Breast epithelium (tissue), 4 donors: ENCODE data around the gene GDPD5. TPM values are rescaled to one million over a fixed set of nuclear protein-coding genes. Genes with fewer than 3 reads are reported as not detected.

Experiments used
- DNase-seq, 2 donors: peaks; one replicate each; pipeline ENCODE4 v3.0.0-alpha.2; 2019; ENCODE audit warnings: low spot score in 2 of 2
- H3K27ac ChIP-seq, 2 donors: fragments of 200-600 bp; sonication (generic) in 1 of 2; one replicate each; pipeline ENCODE4 v1.5.1; 2016 to 2019; ENCODE audit warnings: mild to moderate bottlenecking in 1 of 2
- H3K27me3 ChIP-seq, 2 donors: fragments of 200-600 bp; sonication (generic) in 1 of 2; one replicate each; pipeline versions ENCODE4 v1.5.1 to v1.6.0; 2017 to 2019; ENCODE audit warnings: control low read depth in 1 of 2, mild to moderate bottlenecking in 1 of 2
- H3K36me3 ChIP-seq: fragments of 200-600 bp; one replicate; pipeline ENCODE4 v1.5.1; 2019
- H3K4me1 ChIP-seq, 2 donors: fragments of 200-600 bp; sonication (generic); one replicate each; pipeline ENCODE4 v1.5.1; 2016 to 2019; ENCODE audit warnings: control low read depth in 1 of 2
- H3K4me3 ChIP-seq, 3 donors: fragments of 200-600 bp; sonication (generic); 1 replicate in 2 of 3; 2 replicates in 1 of 3; pipeline ENCODE4 v1.5.1; 2016 to 2019; ENCODE audit warnings: mild to moderate bottlenecking in 3 of 3, moderate library complexity in 2 of 3
- H3K9me3 ChIP-seq, 2 donors: fragments of 200-600 bp; sonication (generic) in 1 of 2; one replicate each; pipeline ENCODE4 v1.5.1; 2016 to 2019; ENCODE audit warnings: control low read depth in 1 of 2
- CTCF ChIP-seq, 3 donors: fragments of 450-650 bp; IDR thresholded peaks; one replicate each; pipeline ENCODE4 v1.5.1; 2016 to 2017; ENCODE audit warnings: antibody characterized with exemption in 3 of 3, mild to moderate bottlenecking in 3 of 3, moderate library complexity in 3 of 3
- POLR2A ChIP-seq: fragments of 450-650 bp; IDR thresholded peaks from one replicate; pipeline ENCODE4 v1.6.1; 2016; ENCODE audit warnings: antibody characterized with exemption, mild to moderate bottlenecking, moderate library complexity
- POLR2AphosphoS5 ChIP-seq, 3 donors: sonication (generic); formaldehyde crosslinking; IDR thresholded peaks; one replicate each; pipeline ENCODE4 v1.6.1; 2017; ENCODE audit warnings: antibody characterized with exemption in 3 of 3
- intact Hi-C: fragments of 100-400 bp; cut with DNase I; formaldehyde crosslinking; loops from one replicate; pipeline ENCODE4 v1.15.1; 2023; ENCODE audit warnings: low total_unique reads
- total RNA-seq, 3 donors: library from RNA; depleted of rRNA; stranded (reverse); fragments of >200 nt; gene quantifications; one replicate each; pipeline ENCODE4 v1.1.0, GENCODE V29; 2016

The GDPD5 gene
- total RNA-seq, 3 donors from 2014 or later = 10.5 to 25.9 (median 14.8) TPM

- H3K27ac ChIP-seq = no peak overlapping the region
- H3K9me3 ChIP-seq = peaks cover under 1 to 3% of the 10 kb centered on the region in 2 donors
- no peaks in the 10 kb centered on the region for H3K27me3 ChIP-seq
- DNase-seq = no peak
- intact Hi-C loops = no loop called here
- no peak overlapping the region for H3K4me3 ChIP-seq
- H3K36me3 ChIP-seq = no peaks in the 10 kb centered on the region
- H3K4me1 ChIP-seq = no peaks in the 10 kb centered on the region
- TF ChIP-seq POLR2A = no peak
- no peak for TF ChIP-seq CTCF (IDR thresholded peaks at IDR 0.05)
- no peak for TF ChIP-seq POLR2AphosphoS5 (IDR thresholded peaks at IDR 0.05)
These were observed 101.3 kb downstream of the GDPD5 start for GRCh38 chr11:75424396-75424795.

- Histone ChIP-seq H3K4me3 (no peak overlapping the region), H3K36me3 (no peaks in the 10 kb centered on the region), H3K4me1 (no peaks in the 10 kb centered on the region), H3K27ac (no peak overlapping the region), H3K9me3 (no peaks in the 10 kb centered on the region), H3K27me3 (no peaks in the 10 kb centered on the region)
- no peak for TF ChIP-seq POLR2AphosphoS5 (IDR thresholded peaks at IDR 0.05)
- no peak for TF ChIP-seq POLR2A
- no peak for TF ChIP-seq CTCF (IDR thresholded peaks at IDR 0.05)
- intact Hi-C loops = no loop called here
- no peak for DNase-seq
These were observed 102.0 kb downstream of the GDPD5 start for GRCh38 chr11:75423721-75424120.

GRCh38 chr11:75422248-75423231, 103.2 kb downstream of the GDPD5 start:
- H3K27me3 ChIP-seq = no peaks in the 10 kb centered on the region
- intact Hi-C loops = no loop called here
- TF ChIP-seq POLR2A (no peak), POLR2AphosphoS5 (IDR thresholded peaks at IDR 0.05) (no peak), CTCF (IDR thresholded peaks at IDR 0.05) (no peak)
- no peak overlapping the region for H3K4me3 ChIP-seq
- no peaks in the 10 kb centered on the region for H3K9me3 ChIP-seq
- H3K36me3 ChIP-seq = no peaks in the 10 kb centered on the region
- H3K4me1 ChIP-seq = no peaks in the 10 kb centered on the region
- H3K27ac ChIP-seq = no peak overlapping the region
- peak in 1 of 2 donors; percentile 67 for DNase-seq

GRCh38 chr11:75421902-75422247, 103.9 kb downstream of the GDPD5 start:
- Histone ChIP-seq H3K27ac (no peak overlapping the region), H3K4me1 (no peaks in the 10 kb centered on the region), H3K4me3 (no peak overlapping the region), H3K36me3 (no peaks in the 10 kb centered on the region), H3K9me3 (no peaks in the 10 kb centered on the region), H3K27me3 (no peaks in the 10 kb centered on the region)
- no peak for DNase-seq
- no peak for TF ChIP-seq POLR2A
- no peak for TF ChIP-seq CTCF (IDR thresholded peaks at IDR 0.05)
- no peak for TF ChIP-seq POLR2AphosphoS5 (IDR thresholded peaks at IDR 0.05)
- intact Hi-C loops = no loop called here

GRCh38 chr11:75421035-75421602, 104.6 kb downstream of the GDPD5 start:
- H3K4me1 ChIP-seq = no peaks in the 10 kb centered on the region
- H3K4me3 ChIP-seq = no peak overlapping the region
- intact Hi-C loops = no loop called here
- no peaks in the 10 kb centered on the region for H3K9me3 ChIP-seq
- H3K36me3 ChIP-seq = no peaks in the 10 kb centered on the region
- peak overlapping the region; percentile 3 to 8 for H3K27ac ChIP-seq
- no peak for TF ChIP-seq POLR2AphosphoS5 (IDR thresholded peaks at IDR 0.05)
- no peak for TF ChIP-seq POLR2A
- no peak for TF ChIP-seq CTCF (IDR thresholded peaks at IDR 0.05)
- no peaks in the 10 kb centered on the region for H3K27me3 ChIP-seq
- no peak for DNase-seq
